ENCODE results near the gene FPR1. TPM values are rescaled to one million over a fixed set of nuclear protein-coding genes. Genes with fewer than 3 reads are reported as not detected.
"Not testable (repeated sequence)": the region's sequence is repeated elsewhere in the genome, so short reads cannot be mapped to it uniquely, and the experiment has no call there.

FPR1 gene
- total RNA-seq, 3 donors from 2014 or later, result 6.0 to 14.9 (median 13.1) TPM

DNA sequence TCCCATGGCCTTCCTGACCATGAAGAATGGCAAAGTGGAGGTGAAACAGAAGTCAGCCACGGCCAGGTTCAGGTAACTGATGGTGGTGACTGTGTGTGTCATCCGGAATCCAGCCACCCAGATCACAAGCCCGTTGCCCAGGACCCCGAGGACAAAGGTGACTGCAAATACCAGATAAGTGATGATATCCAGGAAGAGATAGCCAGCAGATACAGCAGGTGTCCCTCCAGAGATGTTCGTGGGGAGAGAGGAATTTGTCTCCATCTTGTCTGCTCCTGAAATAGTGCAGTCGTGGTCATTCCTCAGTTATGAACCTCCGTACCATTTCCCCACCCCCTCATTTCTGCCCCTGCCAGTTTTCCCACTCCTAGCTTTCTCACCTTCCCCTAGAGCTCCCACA lies 4.9 kb downstream of the FPR1 start:
- intact Hi-C loops (cut with DNase I; ENCODE audit: low total_unique reads), result no loop called here
- TF ChIP-seq POLR2A (IDR thresholded peaks at IDR 0.05), result no peak
- no peak for TF ChIP-seq POLR2AphosphoS5 (IDR thresholded peaks at IDR 0.05)
- TF ChIP-seq, protein P1, sequence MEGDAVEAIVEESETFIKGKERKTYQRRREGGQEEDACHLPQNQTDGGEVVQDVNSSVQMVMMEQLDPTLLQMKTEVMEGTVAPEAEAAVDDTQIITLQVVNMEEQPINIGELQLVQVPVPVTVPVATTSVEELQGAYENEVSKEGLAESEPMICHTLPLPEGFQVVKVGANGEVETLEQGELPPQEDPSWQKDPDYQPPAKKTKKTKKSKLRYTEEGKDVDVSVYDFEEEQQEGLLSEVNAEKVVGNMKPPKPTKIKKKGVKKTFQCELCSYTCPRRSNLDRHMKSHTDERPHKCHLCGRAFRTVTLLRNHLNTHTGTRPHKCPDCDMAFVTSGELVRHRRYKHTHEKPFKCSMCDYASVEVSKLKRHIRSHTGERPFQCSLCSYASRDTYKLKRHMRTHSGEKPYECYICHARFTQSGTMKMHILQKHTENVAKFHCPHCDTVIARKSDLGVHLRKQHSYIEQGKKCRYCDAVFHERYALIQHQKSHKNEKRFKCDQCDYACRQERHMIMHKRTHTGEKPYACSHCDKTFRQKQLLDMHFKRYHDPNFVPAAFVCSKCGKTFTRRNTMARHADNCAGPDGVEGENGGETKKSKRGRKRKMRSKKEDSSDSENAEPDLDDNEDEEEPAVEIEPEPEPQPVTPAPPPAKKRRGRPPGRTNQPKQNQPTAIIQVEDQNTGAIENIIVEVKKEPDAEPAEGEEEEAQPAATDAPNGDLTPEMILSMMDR (IDR thresholded peaks at IDR 0.05), result no peak
- Histone ChIP-seq H3K27me3 (no peaks in the 10 kb centered on the region), H3K36me3 (no peaks in the 10 kb centered on the region), H3K9me3 (no peaks in the 10 kb centered on the region), H3K4me3 (no peak overlapping the region), H3K4me1 (no peaks in the 10 kb centered on the region), H3K27ac (no peak overlapping the region)
- no peak for DNase-seq (ENCODE audit: low spot score in 2 of 2)

GRCh38 chr19:51743405-51743804 lies 8.3 kb downstream of the FPR1 start:
- H3K4me3 ChIP-seq, result no peak overlapping the region
- TF ChIP-seq POLR2A (IDR thresholded peaks at IDR 0.05), result no peak
- TF ChIP-seq, protein P1 (IDR thresholded peaks at IDR 0.05), result no peak
- no peak for TF ChIP-seq POLR2AphosphoS5 (IDR thresholded peaks at IDR 0.05)
- no peaks in the 10 kb centered on the region for H3K9me3 ChIP-seq
- H3K27me3 ChIP-seq, result peaks cover 0 to 10% of the 10 kb centered on the region in 2 donors
- no peak overlapping the region for H3K27ac ChIP-seq
- H3K36me3 ChIP-seq, result no peaks in the 10 kb centered on the region
- intact Hi-C loops (cut with DNase I; ENCODE audit: low total_unique reads), result no loop called here
- DNase-seq (ENCODE audit: low spot score in 2 of 2), result no peak
- no peaks in the 10 kb centered on the region for H3K4me1 ChIP-seq

- no peak overlapping the region for H3K4me3 ChIP-seq
- H3K27me3 ChIP-seq, result peaks cover 0 to 11% of the 10 kb centered on the region in 2 donors
- no peaks in the 10 kb centered on the region for H3K36me3 ChIP-seq
- H3K4me1 ChIP-seq, result no peaks in the 10 kb centered on the region
- H3K9me3 ChIP-seq, result no peaks in the 10 kb centered on the region
- TF ChIP-seq, protein P1 (IDR thresholded peaks at IDR 0.05), result no peak
- H3K27ac ChIP-seq, result no peak overlapping the region
- DNase-seq (ENCODE audit: low spot score in 2 of 2), result no peak
- intact Hi-C loops (cut with DNase I; ENCODE audit: low total_unique reads), result no loop called here
These were observed 8.9 kb downstream of the FPR1 start for GRCh38 chr19:51742789-51743188.

GRCh38 chr19:51740356-51740755 lies 11.3 kb downstream of the FPR1 start:
- H3K36me3 ChIP-seq, result no peaks in the 10 kb centered on the region
- no peaks in the 10 kb centered on the region for H3K9me3 ChIP-seq
- peaks cover 0 to 30% of the 10 kb centered on the region in 2 donors for H3K27me3 ChIP-seq
- intact Hi-C loops (cut with DNase I; ENCODE audit: low total_unique reads), result no loop called here
- TF ChIP-seq POLR2A (IDR thresholded peaks at IDR 0.05), result no peak
- TF ChIP-seq, protein P1 (IDR thresholded peaks at IDR 0.05), result no peak
- no peak for TF ChIP-seq POLR2AphosphoS5 (IDR thresholded peaks at IDR 0.05)
- H3K4me1 ChIP-seq, result no peaks in the 10 kb centered on the region
- DNase-seq (ENCODE audit: low spot score in 2 of 2), result no peak
- H3K27ac ChIP-seq, result no peak overlapping the region
- no peak overlapping the region for H3K4me3 ChIP-seq

GRCh38 chr19:51739466-51740213 lies 12.0 kb downstream of the FPR1 start:
- Histone ChIP-seq H3K4me1 (no peaks in the 10 kb centered on the region), H3K27me3 (peaks cover 0 to 31% of the 10 kb centered on the region in 2 donors), H3K4me3 (no peak overlapping the region), H3K36me3 (no peaks in the 10 kb centered on the region), H3K9me3 (no peaks in the 10 kb centered on the region), H3K27ac (no peak overlapping the region)
- intact Hi-C loops (cut with DNase I; ENCODE audit: low total_unique reads), result loop anchor here (5.0 kb wide), 1 partner anchor 767 kb away; no protein-coding TSS in a partner anchor
- DNase-seq (ENCODE audit: low spot score in 2 of 2), result no peak
- no peak for TF ChIP-seq POLR2AphosphoS5 (IDR thresholded peaks at IDR 0.05)
- no peak for TF ChIP-seq POLR2A (IDR thresholded peaks at IDR 0.05)
- TF ChIP-seq, protein P1 (IDR thresholded peaks at IDR 0.05), result no peak

GRCh38 chr19:51738523-51738922 lies 13.2 kb downstream of the FPR1 start:
- not testable (repeated sequence) for H3K4me3 ChIP-seq; H3K36me3 ChIP-seq; H3K4me1 ChIP-seq; DNase-seq (ENCODE audit: low spot score in 2 of 2); H3K9me3 ChIP-seq; H3K27ac ChIP-seq
- peaks cover 0 to 31% of the 10 kb centered on the region in 2 donors for H3K27me3 ChIP-seq
- intact Hi-C loops (cut with DNase I; ENCODE audit: low total_unique reads), result loop anchor here (5.0 kb wide), 1 partner anchor 766 kb away; no protein-coding TSS in a partner anchor

Data from breast epithelium (tissue), 4 donors.